Measurements from ENCODE around the gene SVEP1.

The SVEP1 gene

GRCh38 chr9:110521206-110521605, 58.3 kb downstream of the SVEP1 start:
- no peak for DNase-seq (ENCODE audit: low read depth in 2 of 2)

- no peak for DNase-seq (ENCODE audit: low read depth in 2 of 2)
These were observed 59.3 kb downstream of the SVEP1 start for GRCh38 chr9:110520120-110520701.

- no peak for DNase-seq (ENCODE audit: low read depth in 2 of 2)
These were observed 62.1 kb downstream of the SVEP1 start for GRCh38 chr9:110517483-110517882.

GRCh38 chr9:110514897-110515296, 64.6 kb downstream of the SVEP1 start:
- no peak for DNase-seq (ENCODE audit: low read depth in 2 of 2)

- no peak for DNase-seq (ENCODE audit: low read depth in 2 of 2)
These were observed 66.7 kb downstream of the SVEP1 start for GRCh38 chr9:110512817-110513216.

- DNase-seq (ENCODE audit: low read depth in 2 of 2): no peak
These were observed 69.7 kb downstream of the SVEP1 start for GRCh38 chr9:110509792-110510191.

- no peak for DNase-seq (ENCODE audit: low read depth in 2 of 2)
These were observed 76.7 kb downstream of the SVEP1 start for GRCh38 chr9:110502842-110503241.

GRCh38 chr9:110499608-110500007, 79.9 kb downstream of the SVEP1 start:
- no peak for DNase-seq (ENCODE audit: low read depth in 2 of 2)

GRCh38 chr9:110487196-110487595, 92.3 kb downstream of the SVEP1 start:
- no peak for DNase-seq (ENCODE audit: low read depth in 2 of 2)

GRCh38 chr9:110486218-110486617, 93.3 kb downstream of the SVEP1 start:
- DNase-seq (ENCODE audit: low read depth in 2 of 2): no peak

GRCh38 chr9:110479481-110479880, 100.1 kb downstream of the SVEP1 start:
- DNase-seq (ENCODE audit: low read depth in 2 of 2): no peak

- no peak for DNase-seq (ENCODE audit: low read depth in 2 of 2)
These were observed 103.3 kb downstream of the SVEP1 start for GRCh38 chr9:110476251-110476650.

GRCh38 chr9:110472111-110472510, 107.4 kb downstream of the SVEP1 start:
- DNase-seq (ENCODE audit: low read depth in 2 of 2): no peak

- DNase-seq (ENCODE audit: low read depth in 2 of 2): no peak
These were observed 110.6 kb downstream of the SVEP1 start for GRCh38 chr9:110468950-110469349.

GRCh38 chr9:110465190-110465589, 114.4 kb downstream of the SVEP1 start:
- DNase-seq (ENCODE audit: low read depth in 2 of 2): no peak

- no peak for DNase-seq (ENCODE audit: low read depth in 2 of 2)
These were observed 115.2 kb downstream of the SVEP1 start for GRCh38 chr9:110464321-110464720.

- DNase-seq (ENCODE audit: low read depth in 2 of 2): no peak
These were observed 116.0 kb downstream of the SVEP1 start for GRCh38 chr9:110463499-110463898.

GRCh38 chr9:110457245-110457644, 122.3 kb downstream of the SVEP1 start:
- no peak for DNase-seq (ENCODE audit: low read depth in 2 of 2)

- no peak for DNase-seq (ENCODE audit: low read depth in 2 of 2)
These were observed 122.9 kb downstream of the SVEP1 start for GRCh38 chr9:110456681-110457080.

GRCh38 chr9:110455860-110456259, 123.7 kb downstream of the SVEP1 start:
- DNase-seq (ENCODE audit: low read depth in 2 of 2): no peak

- DNase-seq (ENCODE audit: low read depth in 2 of 2): no peak
These were observed 127.2 kb downstream of the SVEP1 start for GRCh38 chr9:110452227-110452801.

- no peak for DNase-seq (ENCODE audit: low read depth in 2 of 2)
These were observed 127.8 kb downstream of the SVEP1 start for GRCh38 chr9:110451726-110452125.

GRCh38 chr9:110447476-110447875, 132.1 kb downstream of the SVEP1 start:
- no peak for DNase-seq (ENCODE audit: low read depth in 2 of 2)

- no peak for DNase-seq (ENCODE audit: low read depth in 2 of 2)
These were observed 133.4 kb downstream of the SVEP1 start for GRCh38 chr9:110446171-110446570.
